Stimulated activated CD8-positive, alpha-beta memory T cell treated with anti-CD3 and anti-CD28 coated beads, Interleukin-7, amount 100 ng/mL, for 48 hours (primary cell): ENCODE results near the gene ATP11C.
"Not testable (repeated sequence)": the region's sequence is repeated elsewhere in the genome, so short reads cannot be mapped to it uniquely, and the experiment has no call there.

ENCODE experiments used
- DNase-seq, 2 donors: peaks; one replicate each; pipeline ENCODE4 v3.0.0-alpha.2; 2020; ENCODE audit warnings: low read depth in 1 of 2; ENCODE audit errors: extremely low read depth in 1 of 2

ATP11C gene

GRCh38 chrX:139924696-139925095, 8.2 kb downstream of the ATP11C start:
- no peak for DNase-seq

DNA sequence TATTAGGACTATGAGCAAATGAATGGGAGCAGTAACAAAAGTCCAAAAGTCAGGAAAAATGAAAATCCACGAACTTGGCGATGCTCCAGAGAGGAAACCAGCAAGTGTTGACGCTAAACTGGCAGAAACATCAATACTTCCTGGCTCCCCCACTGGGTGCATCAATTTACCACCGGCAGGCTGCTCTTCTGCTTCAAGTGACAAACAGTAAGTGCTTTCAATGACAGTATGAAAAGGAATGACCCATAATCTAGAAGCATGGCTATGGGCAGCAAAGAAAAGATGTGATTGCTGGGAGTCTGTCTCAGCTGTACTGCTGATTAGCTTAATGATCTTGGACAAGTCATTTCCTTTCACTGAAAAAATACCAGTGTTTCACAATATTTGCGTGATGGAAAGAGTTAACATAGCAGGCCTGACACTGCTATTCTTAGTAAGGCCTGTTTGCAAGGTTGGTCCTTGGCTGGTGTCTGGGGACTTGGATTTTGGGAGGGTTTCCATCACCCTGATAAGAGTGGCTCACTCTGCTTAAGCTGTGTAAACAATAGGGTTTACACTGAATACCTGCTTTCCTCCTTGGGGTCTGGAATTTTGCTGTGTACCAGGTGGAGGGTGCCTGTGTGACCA, 8.7 kb downstream of the ATP11C start:
- DNase-seq = no peak

DNA sequence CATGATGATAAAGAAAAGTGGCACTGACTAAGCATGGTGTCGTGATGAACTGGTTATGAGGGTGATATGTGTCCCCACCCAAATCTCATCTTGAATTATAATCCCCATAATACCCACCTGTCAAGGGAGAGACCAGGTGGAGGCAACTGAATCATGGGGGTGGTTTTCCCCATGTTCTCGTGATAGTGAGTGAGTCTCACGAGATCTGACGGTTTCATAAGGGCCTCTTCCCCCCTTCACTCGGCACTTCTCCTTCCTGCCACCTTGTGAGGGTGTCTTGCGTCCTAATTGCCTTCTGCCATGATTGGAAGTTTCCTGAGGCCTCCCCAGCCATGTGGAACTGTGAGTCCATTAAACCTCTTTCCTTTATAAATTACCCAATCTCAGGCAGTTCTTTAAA, 11.7 kb downstream of the ATP11C start:
- DNase-seq = not testable (repeated sequence)

DNA sequence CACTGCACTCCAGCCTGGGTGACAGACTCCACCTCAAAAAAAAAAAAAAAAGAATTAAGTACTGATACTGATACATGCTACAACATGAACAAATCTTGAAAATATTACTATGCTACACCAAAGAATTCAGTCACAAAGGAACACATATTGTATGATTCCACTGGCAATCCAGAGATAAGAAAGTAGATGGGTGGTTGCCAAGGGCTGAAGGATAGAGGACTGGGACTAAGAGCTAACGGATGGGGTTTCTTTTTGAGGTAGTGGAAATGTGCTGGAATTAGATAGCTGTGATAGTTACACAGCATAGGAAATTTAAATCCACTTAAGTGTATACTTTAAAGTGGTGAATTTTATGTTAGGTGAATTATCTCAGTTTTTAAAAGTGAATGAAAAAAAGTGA, 12.5 kb downstream of the ATP11C start:
- no peak for DNase-seq

GRCh38 chrX:139914421-139914820, 18.4 kb downstream of the ATP11C start:
- DNase-seq = no peak

- DNase-seq = no peak
Observed at GRCh38 chrX:139909712-139910111, 23.1 kb downstream of the ATP11C start.

DNA sequence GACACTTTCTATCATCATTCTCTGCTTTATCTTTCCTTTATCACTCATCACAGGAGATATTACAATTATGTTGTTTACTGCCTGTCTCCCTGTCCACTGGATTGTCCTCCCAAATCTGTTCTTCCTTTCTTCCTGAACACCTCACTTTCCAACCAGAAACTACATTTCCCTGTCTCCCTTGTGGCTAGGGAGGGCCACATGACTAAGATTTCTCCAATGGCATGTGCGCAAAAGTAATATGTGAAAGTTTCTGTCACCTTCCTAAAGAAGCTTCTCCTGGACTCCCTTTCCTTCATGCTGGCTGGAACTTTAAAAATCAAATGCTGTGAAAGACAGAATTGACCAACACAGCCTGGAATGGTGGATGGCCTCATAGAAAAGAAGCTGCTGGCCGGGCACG, 25.8 kb downstream of the ATP11C start:
- no peak for DNase-seq

- no peak for DNase-seq
Observed at GRCh38 chrX:139905743-139906142, 27.1 kb downstream of the ATP11C start.

DNA sequence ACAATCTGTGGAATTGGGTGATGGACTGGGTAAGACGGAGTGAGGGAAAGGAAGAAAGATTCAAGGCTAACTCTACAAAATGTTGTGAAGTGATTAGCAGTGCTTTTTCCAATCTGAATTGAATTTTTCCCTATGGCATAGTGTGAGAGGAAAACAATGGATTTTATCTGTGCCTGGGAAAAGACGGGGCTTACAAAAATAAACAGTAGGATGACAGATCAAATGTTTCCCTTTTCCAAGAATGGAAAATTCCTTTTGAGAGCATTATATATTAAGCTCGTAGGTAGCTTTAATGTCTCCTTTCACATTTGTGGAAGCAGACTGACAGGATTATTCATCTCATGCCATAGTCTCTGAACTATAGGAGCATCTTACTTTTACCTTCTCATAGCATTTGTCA, 27.8 kb downstream of the ATP11C start:
- DNase-seq = no peak

- no peak for DNase-seq
Observed at GRCh38 chrX:139903210-139903609, 29.6 kb downstream of the ATP11C start.

GRCh38 chrX:139902559-139902958, 30.3 kb downstream of the ATP11C start:
- no peak for DNase-seq

GRCh38 chrX:139898334-139898733, 34.5 kb downstream of the ATP11C start:
- DNase-seq = no peak

DNA sequence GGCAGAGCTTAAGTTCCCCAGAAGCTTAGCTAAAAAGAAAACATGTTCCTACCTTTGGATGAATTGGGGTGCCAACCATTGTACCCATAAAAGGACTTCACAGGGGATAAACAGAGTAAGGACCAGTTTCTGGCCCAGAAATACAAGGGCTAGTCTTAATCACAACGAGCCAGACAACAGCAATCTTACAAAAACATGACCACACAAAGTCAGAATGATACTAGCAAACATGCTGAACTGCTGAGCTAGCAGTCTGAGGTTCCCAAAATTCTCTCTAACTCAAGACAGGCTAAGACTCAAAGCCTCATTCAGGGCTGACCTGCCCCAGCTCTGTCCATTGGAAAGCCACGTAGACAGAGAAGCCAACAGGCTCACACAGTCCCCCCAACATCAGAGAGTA, 40.3 kb downstream of the ATP11C start:
- DNase-seq = no peak

DNA sequence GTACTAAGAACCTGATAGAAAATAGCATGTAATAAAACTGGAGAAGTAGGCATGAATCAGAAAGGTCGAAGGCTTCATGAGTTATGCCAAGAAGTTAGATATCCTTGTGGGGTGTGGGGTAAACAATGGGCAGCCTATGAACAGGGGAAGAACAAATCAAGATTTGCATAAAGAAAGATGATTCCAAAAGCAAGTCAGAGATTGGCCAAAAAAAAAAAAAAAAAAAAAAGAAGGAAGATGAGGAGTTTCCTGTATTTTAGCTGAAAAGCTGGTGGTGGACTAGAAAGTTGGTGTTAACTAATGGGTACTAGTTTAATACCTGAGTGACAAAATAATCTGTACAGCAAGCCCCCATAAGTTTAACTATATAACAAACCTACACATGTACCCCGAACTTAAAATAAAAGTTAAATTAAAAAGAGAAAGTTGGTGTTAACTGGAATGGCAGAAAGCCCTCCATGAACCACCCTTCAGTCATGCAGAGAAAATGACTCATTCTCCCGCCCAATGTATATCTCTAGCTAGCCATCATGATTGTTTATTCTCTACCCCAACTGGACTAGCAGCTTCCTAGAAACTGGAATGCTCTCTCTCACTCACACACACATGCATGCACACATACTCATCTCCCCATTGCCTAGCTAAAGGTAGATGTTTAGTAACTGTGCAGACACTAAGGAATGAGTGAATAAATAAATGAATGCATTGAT, 41.7 kb downstream of the ATP11C start:
- DNase-seq = no peak

GRCh38 chrX:139889760-139890159, 43.1 kb downstream of the ATP11C start:
- no peak for DNase-seq

DNA sequence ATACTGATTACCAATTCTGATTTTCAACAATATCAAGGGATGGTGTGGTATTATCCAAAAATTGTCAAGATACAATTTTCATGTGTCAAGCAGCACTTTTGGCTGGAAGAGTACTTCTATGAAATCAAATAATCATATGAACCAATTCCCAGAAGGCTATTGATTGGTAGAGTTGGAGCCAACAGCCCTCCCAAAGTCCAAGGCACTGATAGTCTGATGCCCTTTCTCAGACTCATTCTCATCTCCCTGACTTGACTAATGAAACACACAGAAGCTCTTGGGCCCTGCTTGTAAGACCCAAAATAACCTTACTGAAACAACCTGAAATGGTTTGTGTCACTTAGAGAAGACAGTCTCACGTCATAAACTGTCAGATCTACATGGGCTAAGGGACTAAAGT, 48.9 kb downstream of the ATP11C start:
- DNase-seq = no peak

- no peak for DNase-seq
Observed at GRCh38 chrX:139882299-139882698, 50.6 kb downstream of the ATP11C start.

- no peak for DNase-seq
Observed at GRCh38 chrX:139881572-139881971, 51.3 kb downstream of the ATP11C start.

DNA sequence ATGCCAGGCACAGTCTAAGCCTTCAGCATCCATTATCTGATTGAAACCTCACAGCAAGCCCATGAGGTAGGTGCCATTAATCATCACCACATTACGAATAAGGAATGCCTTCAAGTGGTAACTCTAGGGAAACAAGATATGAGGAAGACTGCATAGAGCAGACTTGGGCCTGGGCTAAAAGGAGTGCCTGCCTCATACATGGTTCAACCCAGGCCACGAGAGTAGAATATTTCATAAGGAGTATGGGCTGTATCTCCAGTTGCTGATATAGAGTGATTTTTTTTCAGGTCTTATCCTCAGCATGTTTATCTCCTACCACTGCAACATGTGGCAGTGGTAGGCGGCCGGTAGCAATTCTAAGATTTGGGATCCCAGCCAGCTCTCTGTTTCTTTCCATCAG, 51.7 kb downstream of the ATP11C start:
- no peak for DNase-seq

DNA sequence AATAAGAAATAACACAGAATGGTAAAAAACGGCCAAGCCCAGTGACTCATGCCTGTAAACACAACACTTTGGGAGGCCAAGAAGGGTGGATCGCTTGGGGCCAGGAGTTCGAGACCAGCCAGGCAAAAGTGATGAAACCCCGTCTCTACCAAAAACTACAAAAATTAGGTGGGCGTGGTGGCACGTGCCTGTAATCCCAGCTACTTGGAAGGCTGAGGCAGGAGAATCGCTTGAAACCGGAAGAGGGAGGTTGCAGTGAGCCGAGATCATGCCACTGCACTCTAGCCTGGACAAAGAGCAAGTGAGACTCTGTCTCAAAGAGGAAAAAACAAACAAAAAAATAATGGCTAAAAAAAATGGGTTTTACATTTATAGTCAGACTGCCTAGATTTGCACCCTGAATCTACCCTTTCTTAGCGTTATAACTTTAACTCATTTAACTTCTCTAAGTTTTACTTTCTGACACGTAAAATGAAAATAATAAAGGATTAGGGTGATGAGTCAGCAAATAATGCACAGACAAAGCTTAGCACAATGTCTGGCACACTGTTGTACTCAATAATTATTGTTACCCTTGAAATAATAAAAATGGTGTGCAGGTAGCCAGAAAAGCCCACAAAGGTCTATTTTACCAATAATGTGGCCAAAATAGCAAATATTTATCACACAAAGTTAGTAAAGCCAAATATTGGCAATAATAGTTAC, 55.0 kb downstream of the ATP11C start:
- no peak for DNase-seq

GRCh38 chrX:139875841-139876240, 57.0 kb downstream of the ATP11C start:
- no peak for DNase-seq

GRCh38 chrX:139869796-139870195, 63.1 kb downstream of the ATP11C start:
- no peak for DNase-seq
